ENCODE data around the gene GRK5.

The GRK5 gene

DNA sequence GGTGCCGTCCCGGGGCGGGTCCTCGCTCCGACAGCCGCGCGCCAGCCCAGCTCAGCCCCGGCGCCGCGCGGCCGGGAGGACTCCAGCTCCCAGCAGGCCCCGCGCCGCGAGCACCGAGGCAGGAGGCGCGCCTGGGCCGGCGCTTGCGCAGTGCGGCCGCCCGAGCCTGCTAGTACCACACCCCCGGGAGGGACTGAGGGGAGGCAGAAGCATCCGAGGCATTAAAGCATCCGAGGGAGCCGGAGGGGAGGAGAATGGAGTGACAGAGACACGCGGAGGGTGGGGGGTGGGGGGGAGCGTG, at the start of gene GRK5:
GRK5 (plus strand) TSS at position 206 of the 301 bp plus-strand sequence. CDS start 347 bp downstream, outside the sequence.
- H3K36me3 ChIP-seq (ENCODE audit: control insufficient read depth in 5 of 5, insufficient read depth in 5 of 5, low read length in 5 of 5): no peaks in the 10 kb centered on the region
- peaks cover 4 to 56% (median 43%) of the 10 kb centered on the region in 5 donors for H3K4me1 ChIP-seq (ENCODE audit: control insufficient read depth in 5 of 5, insufficient read depth in 5 of 5, low read length in 5 of 5)
- no peaks in the 10 kb centered on the region for H3K9me3 ChIP-seq (ENCODE audit: control insufficient read depth in 5 of 5, low read length in 5 of 5)
- peak within 1 kb of the TSS; percentile 28 to 86 (median 77) for H3K9ac ChIP-seq (ENCODE audit: low read length in 5 of 5)
- H3K27ac ChIP-seq (ENCODE audit: low read depth, low read length): peak within 1 kb of the TSS; percentile 84
- H3K4me3 ChIP-seq (ENCODE audit: low read depth in 1 of 5, low read length in 5 of 5): peak within 1 kb of the TSS; percentile 81 to 96 (median 89)
- H3K27me3 ChIP-seq (ENCODE audit: control insufficient read depth in 5 of 5, insufficient read depth in 4 of 5, low read length in 5 of 5): peaks cover 0 to 3% (median 0%) of the 10 kb centered on the region in 5 donors

DNA sequence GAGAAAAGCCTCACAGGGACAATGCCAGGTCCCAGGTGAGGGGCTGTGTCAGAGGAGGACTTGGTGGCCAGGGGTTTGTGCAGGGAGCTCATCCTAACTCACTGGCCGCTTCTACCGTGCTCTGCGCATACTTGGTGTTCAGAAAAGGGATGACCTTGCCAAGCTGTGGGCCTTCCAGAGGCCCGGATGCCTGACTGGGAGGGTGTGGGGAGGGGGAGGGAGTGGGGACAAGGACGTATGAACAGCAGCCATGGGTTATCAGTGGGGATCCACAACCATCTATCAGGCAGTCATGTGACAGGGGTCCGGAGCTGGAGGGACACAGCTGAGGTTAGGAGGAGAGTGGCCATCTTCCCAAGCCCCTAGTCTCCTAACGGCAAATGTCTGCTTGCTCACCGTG, 48.0 kb upstream of the GRK5 start:
- H3K9ac ChIP-seq (ENCODE audit: low read length in 5 of 5): no peak overlapping the region
- peaks cover 7 to 65% (median 44%) of the 10 kb centered on the region in 5 donors for H3K36me3 ChIP-seq (ENCODE audit: control insufficient read depth in 5 of 5, insufficient read depth in 5 of 5, low read length in 5 of 5)
- H3K4me3 ChIP-seq (ENCODE audit: low read depth in 1 of 5, low read length in 5 of 5): no peak overlapping the region
- H3K9me3 ChIP-seq (ENCODE audit: control insufficient read depth in 5 of 5, low read length in 5 of 5): no peaks in the 10 kb centered on the region
- peaks cover 0 to 2% (median 0%) of the 10 kb centered on the region in 5 donors for H3K4me1 ChIP-seq (ENCODE audit: control insufficient read depth in 5 of 5, insufficient read depth in 5 of 5, low read length in 5 of 5)
- no peak overlapping the region for H3K27ac ChIP-seq (ENCODE audit: low read depth, low read length)
- H3K27me3 ChIP-seq (ENCODE audit: control insufficient read depth in 5 of 5, insufficient read depth in 4 of 5, low read length in 5 of 5): no peaks in the 10 kb centered on the region

DNA sequence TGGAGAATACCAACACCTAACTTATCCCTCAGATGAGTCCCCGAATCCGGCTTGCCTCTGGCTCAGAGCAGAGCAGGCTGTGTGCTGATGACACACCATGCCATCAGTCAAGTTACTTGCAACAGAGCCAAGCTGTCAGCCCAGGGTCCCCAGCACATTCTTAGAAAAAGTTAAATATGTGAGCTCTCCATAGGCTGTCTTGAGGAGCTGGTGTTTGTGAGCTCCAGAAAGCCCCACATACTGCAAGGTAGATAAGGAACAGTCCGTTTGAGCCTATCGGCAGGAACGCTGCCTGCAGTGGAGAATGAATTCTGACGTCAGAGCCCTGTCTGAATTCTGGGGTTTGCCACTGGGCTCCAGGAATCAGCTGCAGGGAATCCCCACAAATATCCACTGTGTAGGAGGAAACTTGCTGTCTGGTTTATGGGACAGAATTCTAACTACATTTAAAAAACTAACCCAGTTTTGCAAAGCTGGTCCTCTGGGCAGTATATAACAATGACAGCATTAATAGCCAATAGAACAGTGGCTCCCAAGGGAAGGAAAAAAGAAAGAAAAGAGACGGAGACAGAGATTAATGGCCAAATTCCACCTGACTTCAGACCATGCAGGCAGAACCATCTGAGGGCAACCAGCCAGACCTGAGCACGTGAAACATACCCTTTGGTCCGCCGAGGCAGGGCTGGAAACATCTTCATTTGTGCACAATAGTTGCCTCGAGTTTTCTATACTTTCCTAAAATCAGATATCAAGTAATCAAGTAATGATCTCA, 45.5 kb upstream of the GRK5 start:
- Histone ChIP-seq H3K4me3 (ENCODE audit: low read depth in 1 of 5, low read length in 5 of 5) (no peak overlapping the region), H3K4me1 (ENCODE audit: control insufficient read depth in 5 of 5, insufficient read depth in 5 of 5, low read length in 5 of 5) (peaks cover 6 to 21% (median 20%) of the 10 kb centered on the region in 5 donors), H3K9me3 (ENCODE audit: control insufficient read depth in 5 of 5, low read length in 5 of 5) (no peaks in the 10 kb centered on the region), H3K27ac (ENCODE audit: low read depth, low read length) (no peak overlapping the region), H3K9ac (ENCODE audit: low read length in 5 of 5) (peak overlapping the region in 1 of 5 donors; percentile 2), H3K36me3 (ENCODE audit: control insufficient read depth in 5 of 5, insufficient read depth in 5 of 5, low read length in 5 of 5) (peaks cover 0 to 41% (median 24%) of the 10 kb centered on the region in 5 donors), H3K27me3 (ENCODE audit: control insufficient read depth in 5 of 5, insufficient read depth in 4 of 5, low read length in 5 of 5) (no peaks in the 10 kb centered on the region)

- H3K9ac ChIP-seq (ENCODE audit: low read length in 5 of 5): no peak overlapping the region
- H3K4me3 ChIP-seq (ENCODE audit: low read depth in 1 of 5, low read length in 5 of 5): no peak overlapping the region
- H3K4me1 ChIP-seq (ENCODE audit: control insufficient read depth in 5 of 5, insufficient read depth in 5 of 5, low read length in 5 of 5): peaks cover 6 to 21% (median 20%) of the 10 kb centered on the region in 5 donors
- peaks cover 0 to 47% (median 24%) of the 10 kb centered on the region in 5 donors for H3K36me3 ChIP-seq (ENCODE audit: control insufficient read depth in 5 of 5, insufficient read depth in 5 of 5, low read length in 5 of 5)
- H3K27me3 ChIP-seq (ENCODE audit: control insufficient read depth in 5 of 5, insufficient read depth in 4 of 5, low read length in 5 of 5): no peaks in the 10 kb centered on the region
- H3K9me3 ChIP-seq (ENCODE audit: control insufficient read depth in 5 of 5, low read length in 5 of 5): no peaks in the 10 kb centered on the region
- H3K27ac ChIP-seq (ENCODE audit: low read depth, low read length): no peak overlapping the region
Observed at GRCh38 chr10:119162452-119163092, 44.8 kb upstream of the GRK5 start.

- Histone ChIP-seq H3K9me3 (ENCODE audit: control insufficient read depth in 5 of 5, low read length in 5 of 5) (no peaks in the 10 kb centered on the region), H3K4me1 (ENCODE audit: control insufficient read depth in 5 of 5, insufficient read depth in 5 of 5, low read length in 5 of 5) (peaks cover 6 to 21% (median 20%) of the 10 kb centered on the region in 5 donors), H3K27ac (ENCODE audit: low read depth, low read length) (peak within 1 kb of the TSS; percentile 86), H3K36me3 (ENCODE audit: control insufficient read depth in 5 of 5, insufficient read depth in 5 of 5, low read length in 5 of 5) (peaks cover 13 to 49% (median 29%) of the 10 kb centered on the region in 5 donors), H3K9ac (ENCODE audit: low read length in 5 of 5) (peak within 1 kb of the TSS; percentile 68 to 96 (median 89)), H3K4me3 (ENCODE audit: low read depth in 1 of 5, low read length in 5 of 5) (peak within 1 kb of the TSS; percentile 81 to 92 (median 86)), H3K27me3 (ENCODE audit: control insufficient read depth in 5 of 5, insufficient read depth in 4 of 5, low read length in 5 of 5) (no peaks in the 10 kb centered on the region)
Observed at GRCh38 chr10:119165171-119166117, 41.9 kb upstream of the GRK5 start, which contains the start of gene SFXN4. TSS of gene SFXN4 (minus strand) at chr10:119165714. CDS start at chr10:119165647, 67 bp downstream.

DNA sequence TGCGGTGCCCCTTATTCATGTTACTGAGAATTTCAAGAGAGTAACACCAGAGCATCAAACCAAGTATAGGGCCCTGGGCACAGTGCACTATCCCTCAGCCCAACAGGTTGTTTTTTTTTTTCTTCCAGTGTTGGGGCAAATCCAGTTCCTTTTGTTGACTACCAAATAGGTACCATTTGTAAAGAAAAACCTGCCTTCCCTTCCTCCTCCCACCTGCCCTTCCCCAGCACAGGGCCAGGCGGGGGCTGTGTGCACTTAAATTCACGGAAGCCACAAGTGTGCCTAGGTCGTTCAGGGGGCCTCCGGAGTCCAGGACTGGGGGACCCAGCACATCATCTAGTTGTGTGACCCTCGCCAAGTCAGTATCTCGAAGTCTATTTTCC, 41.3 kb upstream of the GRK5 start:
- no peaks in the 10 kb centered on the region for H3K27me3 ChIP-seq (ENCODE audit: control insufficient read depth in 5 of 5, insufficient read depth in 4 of 5, low read length in 5 of 5)
- no peaks in the 10 kb centered on the region for H3K9me3 ChIP-seq (ENCODE audit: control insufficient read depth in 5 of 5, low read length in 5 of 5)
- peaks cover 13 to 48% (median 27%) of the 10 kb centered on the region in 5 donors for H3K36me3 ChIP-seq (ENCODE audit: control insufficient read depth in 5 of 5, insufficient read depth in 5 of 5, low read length in 5 of 5)
- H3K4me3 ChIP-seq (ENCODE audit: low read depth in 1 of 5, low read length in 5 of 5): peak overlapping the region; percentile 81 to 92 (median 86)
- peaks cover 6 to 21% (median 20%) of the 10 kb centered on the region in 5 donors for H3K4me1 ChIP-seq (ENCODE audit: control insufficient read depth in 5 of 5, insufficient read depth in 5 of 5, low read length in 5 of 5)
- peak overlapping the region; percentile 86 for H3K27ac ChIP-seq (ENCODE audit: low read depth, low read length)
- peak overlapping the region; percentile 68 to 89 (median 89) for H3K9ac ChIP-seq (ENCODE audit: low read length in 5 of 5)

DNA sequence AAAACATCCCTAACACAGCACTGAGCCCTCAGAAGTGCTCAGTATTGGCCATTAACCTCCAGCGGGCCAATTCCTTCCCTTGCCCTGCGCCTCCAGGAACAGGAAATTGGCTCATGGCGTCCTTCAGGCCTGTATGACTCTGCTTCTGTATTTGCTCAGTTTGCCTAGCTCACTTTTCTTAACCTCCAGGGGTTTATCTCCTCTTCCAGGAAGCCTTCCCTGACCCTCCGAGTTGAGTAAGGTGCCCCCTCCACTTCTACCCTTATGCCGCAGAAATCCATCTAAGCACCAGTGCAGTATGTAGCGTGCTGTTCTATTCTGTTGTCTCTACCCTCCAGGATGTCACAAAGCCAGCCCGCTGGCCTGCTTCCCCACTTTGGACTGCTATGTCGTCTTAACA, 40.8 kb upstream of the GRK5 start:
- H3K4me3 ChIP-seq (ENCODE audit: low read depth in 1 of 5, low read length in 5 of 5): peak overlapping the region in 4 of 5 donors; percentile 81 to 90 (median 86)
- H3K36me3 ChIP-seq (ENCODE audit: control insufficient read depth in 5 of 5, insufficient read depth in 5 of 5, low read length in 5 of 5): peaks cover 17 to 50% (median 31%) of the 10 kb centered on the region in 5 donors
- no peaks in the 10 kb centered on the region for H3K9me3 ChIP-seq (ENCODE audit: control insufficient read depth in 5 of 5, low read length in 5 of 5)
- H3K27me3 ChIP-seq (ENCODE audit: control insufficient read depth in 5 of 5, insufficient read depth in 4 of 5, low read length in 5 of 5): no peaks in the 10 kb centered on the region
- H3K9ac ChIP-seq (ENCODE audit: low read length in 5 of 5): no peak overlapping the region
- H3K4me1 ChIP-seq (ENCODE audit: control insufficient read depth in 5 of 5, insufficient read depth in 5 of 5, low read length in 5 of 5): peaks cover 6 to 21% (median 20%) of the 10 kb centered on the region in 5 donors
- H3K27ac ChIP-seq (ENCODE audit: low read depth, low read length): peak overlapping the region; percentile 86

GRCh38 chr10:119167041-119167440, 40.3 kb upstream of the GRK5 start:
- Histone ChIP-seq H3K4me3 (ENCODE audit: low read depth in 1 of 5, low read length in 5 of 5) (no peak overlapping the region), H3K36me3 (ENCODE audit: control insufficient read depth in 5 of 5, insufficient read depth in 5 of 5, low read length in 5 of 5) (peaks cover 18 to 50% (median 32%) of the 10 kb centered on the region in 5 donors), H3K9me3 (ENCODE audit: control insufficient read depth in 5 of 5, low read length in 5 of 5) (no peaks in the 10 kb centered on the region), H3K27ac (ENCODE audit: low read depth, low read length) (no peak overlapping the region), H3K9ac (ENCODE audit: low read length in 5 of 5) (no peak overlapping the region), H3K27me3 (ENCODE audit: control insufficient read depth in 5 of 5, insufficient read depth in 4 of 5, low read length in 5 of 5) (no peaks in the 10 kb centered on the region), H3K4me1 (ENCODE audit: control insufficient read depth in 5 of 5, insufficient read depth in 5 of 5, low read length in 5 of 5) (peaks cover 6 to 21% (median 20%) of the 10 kb centered on the region in 5 donors)

- H3K9ac ChIP-seq (ENCODE audit: low read length in 5 of 5): no peak overlapping the region
- H3K9me3 ChIP-seq (ENCODE audit: control insufficient read depth in 5 of 5, low read length in 5 of 5): no peaks in the 10 kb centered on the region
- no peak overlapping the region for H3K4me3 ChIP-seq (ENCODE audit: low read depth in 1 of 5, low read length in 5 of 5)
- H3K36me3 ChIP-seq (ENCODE audit: control insufficient read depth in 5 of 5, insufficient read depth in 5 of 5, low read length in 5 of 5): peaks cover 20 to 61% (median 45%) of the 10 kb centered on the region in 5 donors
- H3K27me3 ChIP-seq (ENCODE audit: control insufficient read depth in 5 of 5, insufficient read depth in 4 of 5, low read length in 5 of 5): no peaks in the 10 kb centered on the region
- peaks cover 3 to 31% (median 24%) of the 10 kb centered on the region in 5 donors for H3K4me1 ChIP-seq (ENCODE audit: control insufficient read depth in 5 of 5, insufficient read depth in 5 of 5, low read length in 5 of 5)
- no peak overlapping the region for H3K27ac ChIP-seq (ENCODE audit: low read depth, low read length)
Observed at GRCh38 chr10:119174109-119174508, 33.3 kb upstream of the GRK5 start.
